Activated CD8-positive, alpha-beta T cell treated with anti-CD3 and anti-CD28 coated beads, Interleukin-2, amount 10 ng/mL, durations not matched to agents 7 days and 5 days (primary cell): ENCODE measurements around the gene CAPN3. TPM values are rescaled to one million over a fixed set of nuclear protein-coding genes. Genes with fewer than 3 reads are reported as not detected.

ENCODE experiments used
- ATAC-seq: fragments of 150-1000 bp; cut with Tn5 transposase; one replicate; pipeline ENCODE4 v1.10.0; 2021; ENCODE audit warnings: moderate library complexity
- CTCF ChIA-PET: fragments of 350-600 bp; sonication (Branson Sonifier 250); formaldehyde crosslinking; loops from one replicate; lab custom pipeline; 2021; ENCODE audit warnings: antibody characterized with exemption; lab: Charles Lee
- POLR2A ChIA-PET: fragments of 350-600 bp; sonication (Branson Sonifier 250); formaldehyde crosslinking; loops from one replicate; lab custom pipeline; 2021; ENCODE audit warnings: antibody characterized with exemption; lab: Charles Lee
- DNase-seq: peaks from one replicate; pipeline ENCODE4 v3.0.0-alpha.2; 2020
- H3K27ac Mint-ChIP-seq: one replicate; pipeline ENCODE4 v1.8.0; 2021; ENCODE audit warnings: mild to moderate bottlenecking, mixed read lengths
- H3K27me3 Mint-ChIP-seq: one replicate; pipeline ENCODE4 v1.8.0; 2021; ENCODE audit warnings: low read depth, mixed read lengths
- H3K36me3 Mint-ChIP-seq: one replicate; pipeline ENCODE4 v1.8.0; 2021; ENCODE audit warnings: low read depth, mixed read lengths
- H3K4me1 Mint-ChIP-seq: one replicate; pipeline ENCODE4 v1.8.0; 2021; ENCODE audit warnings: low read depth, mixed read lengths
- H3K4me3 Mint-ChIP-seq: one replicate; pipeline ENCODE4 v1.8.0; 2021; ENCODE audit warnings: mild to moderate bottlenecking, mixed read lengths
- H3K9me3 Mint-ChIP-seq: one replicate; pipeline ENCODE4 v1.8.0; 2022; ENCODE audit warnings: mixed read lengths; ENCODE audit not compliant: insufficient read depth
- total RNA-seq, 2 experiments: library from RNA; stranded (reverse); gene quantifications; one replicate each; pipeline ENCODE4 v1.2.3, GENCODE V29; 2021

CAPN3 gene
- total RNA-seq, 2 experiments from 2014 or later = 2.5 to 2.9 TPM

- ChIA-PET POLR2A (no interaction called here), CTCF (no interaction called here)
- ATAC-seq = no peak
- H3K27ac Mint-ChIP-seq = no peak overlapping the region
- DNase-seq = no peak
- no peaks in the 10 kb centered on the region for H3K9me3 Mint-ChIP-seq
- no peak overlapping the region for H3K4me3 Mint-ChIP-seq
- H3K4me1 Mint-ChIP-seq = no peaks in the 10 kb centered on the region
- H3K36me3 Mint-ChIP-seq = peaks cover 2% of the 10 kb centered on the region
- H3K27me3 Mint-ChIP-seq = no peaks in the 10 kb centered on the region
Measured at GRCh38 chr15:42457445-42458442, 98.4 kb downstream of the CAPN3 start.

DNA sequence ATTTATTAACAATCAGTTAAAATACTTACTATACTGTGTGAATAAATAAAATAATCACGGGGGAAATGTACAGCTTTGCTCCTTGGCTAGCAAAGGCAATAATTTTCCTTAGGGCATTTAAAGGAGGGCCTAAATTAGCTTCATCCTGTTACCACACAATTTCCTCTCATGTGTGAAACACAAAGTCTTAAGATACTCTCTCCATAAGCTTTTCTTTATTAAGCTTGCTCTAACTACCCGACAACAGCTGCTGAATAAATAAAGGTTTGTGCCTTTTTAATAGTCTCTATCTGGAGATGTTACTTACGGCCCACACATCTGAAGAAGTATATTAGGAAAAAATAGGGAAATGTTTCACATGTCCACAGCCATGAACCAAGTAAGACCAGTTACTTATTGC, 102.0 kb downstream of the CAPN3 start:
- POLR2A ChIA-PET = no interaction called here
- peaks cover 11% of the 10 kb centered on the region for H3K36me3 Mint-ChIP-seq

More for the DNA sequence above, 102.0 kb downstream of the CAPN3 start:
- ATAC-seq (no peak), DNase-seq (no peak)
- no peak overlapping the region for H3K4me3 Mint-ChIP-seq
- H3K9me3 Mint-ChIP-seq = no peaks in the 10 kb centered on the region
- no peaks in the 10 kb centered on the region for H3K4me1 Mint-ChIP-seq
- no peak overlapping the region for H3K27ac Mint-ChIP-seq
- CTCF ChIA-PET = interaction anchor here (1.2 kb wide), 1 partner anchor 11 kb away, joined by 5 read pairs; no protein-coding TSS in a partner anchor
- no peaks in the 10 kb centered on the region for H3K27me3 Mint-ChIP-seq

Other genes starting within 250 kb of the CAPN3 start
- gene PLA2G4F, start 202.9 kb upstream of the CAPN3 start, total RNA-seq = not detected
- gene VPS39, start 151.2 kb upstream of the CAPN3 start, total RNA-seq = 10 to 100 TPM; 61.0 to 65.7 TPM
- gene GANC, start 86.3 kb upstream of the CAPN3 start, total RNA-seq = 10 to 100 TPM; 19.0 to 22.9 TPM
- gene TMEM87A, start 86.1 kb upstream of the CAPN3 start, total RNA-seq = 10 to 100 TPM; 31.2 to 33.1 TPM
- 10 to 100 TPM; 42.2 to 43.3 TPM for gene ZNF106, start 131.6 kb downstream of the CAPN3 start, total RNA-seq
- 10 to 100 TPM; 49.0 to 54.2 TPM for gene SNAP23, start 136.1 kb downstream of the CAPN3 start, total RNA-seq
- 10 to 100 TPM; 28.2 to 30.4 TPM for gene LRRC57, start 189.3 kb downstream of the CAPN3 start, total RNA-seq
- 10 to 100 TPM; 42.2 to 44.7 TPM for gene HAUS2, start 189.3 kb downstream of the CAPN3 start, total RNA-seq
- 10 to 100 TPM; 12.8 to 13.0 TPM for gene STARD9, start 216.1 kb downstream of the CAPN3 start, total RNA-seq